Suprapubic skin (tissue), 3 donors: ENCODE data around the gene SEC14L1.

Experiments used
- POLR2A ChIP-seq, 2 donors: fragments of 450-650 bp; IDR thresholded peaks; one replicate each; pipeline ENCODE4 v1.6.1; 2017; ENCODE audit warnings: antibody characterized with exemption in 2 of 2, mild to moderate bottlenecking in 2 of 2, moderate library complexity in 2 of 2
- TF ChIP-seq, protein P1 (sequence below), 2 donors: fragments of 200-600 bp in 1 of 2; fragments of 450-650 bp in 1 of 2; sonication (generic) in 1 of 2; IDR thresholded peaks; one replicate each; pipeline ENCODE4 v1.5.1; 2016 to 2019; ENCODE audit warnings: antibody characterized with exemption in 2 of 2, mild to moderate bottlenecking in 1 of 2, moderate library complexity in 1 of 2

- TF ChIP-seq, protein P1, sequence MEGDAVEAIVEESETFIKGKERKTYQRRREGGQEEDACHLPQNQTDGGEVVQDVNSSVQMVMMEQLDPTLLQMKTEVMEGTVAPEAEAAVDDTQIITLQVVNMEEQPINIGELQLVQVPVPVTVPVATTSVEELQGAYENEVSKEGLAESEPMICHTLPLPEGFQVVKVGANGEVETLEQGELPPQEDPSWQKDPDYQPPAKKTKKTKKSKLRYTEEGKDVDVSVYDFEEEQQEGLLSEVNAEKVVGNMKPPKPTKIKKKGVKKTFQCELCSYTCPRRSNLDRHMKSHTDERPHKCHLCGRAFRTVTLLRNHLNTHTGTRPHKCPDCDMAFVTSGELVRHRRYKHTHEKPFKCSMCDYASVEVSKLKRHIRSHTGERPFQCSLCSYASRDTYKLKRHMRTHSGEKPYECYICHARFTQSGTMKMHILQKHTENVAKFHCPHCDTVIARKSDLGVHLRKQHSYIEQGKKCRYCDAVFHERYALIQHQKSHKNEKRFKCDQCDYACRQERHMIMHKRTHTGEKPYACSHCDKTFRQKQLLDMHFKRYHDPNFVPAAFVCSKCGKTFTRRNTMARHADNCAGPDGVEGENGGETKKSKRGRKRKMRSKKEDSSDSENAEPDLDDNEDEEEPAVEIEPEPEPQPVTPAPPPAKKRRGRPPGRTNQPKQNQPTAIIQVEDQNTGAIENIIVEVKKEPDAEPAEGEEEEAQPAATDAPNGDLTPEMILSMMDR (IDR thresholded peaks at IDR 0.05), result no peak
- no peak for TF ChIP-seq POLR2A (IDR thresholded peaks at IDR 0.05)
Measured at GRCh38 chr17:77098884-77099545, 41.8 kb upstream of the SEC14L1 start.
